Activated CD4-positive, alpha-beta T cell treated with anti-CD3 and anti-CD28 coated beads, Interleukin-2, amount 10 ng/mL, durations not matched to agents 7 days and 5 days (primary cell): ENCODE measurements around the gene SLC28A2. TPM values are rescaled to one million over a fixed set of nuclear protein-coding genes. Genes with fewer than 3 reads are reported as not detected.
"Not testable (repeated sequence)": the region's sequence is repeated elsewhere in the genome, so short reads cannot be mapped to it uniquely, and the experiment has no call there.

ENCODE experiments used
- CTCF ChIA-PET: fragments of 350-600 bp; sonication (Branson Sonifier 250); formaldehyde crosslinking; loops from one replicate; lab custom pipeline; 2021; ENCODE audit warnings: antibody characterized with exemption; lab: Charles Lee
- POLR2A ChIA-PET: fragments of 350-600 bp; sonication (Branson Sonifier 250); formaldehyde crosslinking; loops from one replicate; lab custom pipeline; 2021; ENCODE audit warnings: antibody characterized with exemption; lab: Charles Lee
- DNase-seq: peaks from one replicate; pipeline ENCODE4 v3.0.0-alpha.2; 2020
- H3K27ac Mint-ChIP-seq: one replicate; pipeline ENCODE4 v1.8.0; 2021; ENCODE audit warnings: mild to moderate bottlenecking, moderate library complexity, mixed read lengths
- H3K27me3 Mint-ChIP-seq: one replicate; pipeline ENCODE4 v1.8.0; 2021; ENCODE audit warnings: mixed read lengths
- H3K36me3 Mint-ChIP-seq: one replicate; pipeline ENCODE4 v1.8.0; 2021; ENCODE audit warnings: low read depth, mixed read lengths
- H3K4me1 Mint-ChIP-seq: one replicate; pipeline ENCODE4 v1.8.0; 2021; ENCODE audit warnings: mixed read lengths
- H3K4me3 Mint-ChIP-seq: one replicate; pipeline ENCODE4 v1.8.0; 2021; ENCODE audit warnings: mild to moderate bottlenecking, moderate library complexity, mixed read lengths
- H3K9me3 Mint-ChIP-seq: one replicate; pipeline ENCODE4 v1.8.0; 2021; ENCODE audit warnings: mixed read lengths
- total RNA-seq, 2 experiments: library from RNA; stranded (reverse); gene quantifications; one replicate each; pipeline ENCODE4 v1.2.3, GENCODE V29; 2021

Gene SLC28A2
- total RNA-seq, 2 experiments from 2014 or later, result not detected

GRCh38 chr15:45274636-45275380 is 22.8 kb downstream of the SLC28A2 start:
- no peaks in the 10 kb centered on the region for H3K27me3 Mint-ChIP-seq
- POLR2A ChIA-PET, result no interaction called here

GRCh38 chr15:45276831-45277230 is 24.8 kb downstream of the SLC28A2 start:
- no peaks in the 10 kb centered on the region for H3K27me3 Mint-ChIP-seq
- H3K27ac Mint-ChIP-seq, result no peak overlapping the region
- DNase-seq, result no peak
- no peaks in the 10 kb centered on the region for H3K9me3 Mint-ChIP-seq
- H3K4me3 Mint-ChIP-seq, result no peak overlapping the region
- ChIA-PET CTCF (no interaction called here), POLR2A (no interaction called here)
- H3K36me3 Mint-ChIP-seq, result no peaks in the 10 kb centered on the region
- peaks cover 22% of the 10 kb centered on the region for H3K4me1 Mint-ChIP-seq

More at GRCh38 chr15:45274636-45275380, 22.8 kb downstream of the SLC28A2 start:
- no peaks in the 10 kb centered on the region for H3K36me3 Mint-ChIP-seq
- H3K4me1 Mint-ChIP-seq, result peaks cover 17% of the 10 kb centered on the region
- H3K9me3 Mint-ChIP-seq, result no peaks in the 10 kb centered on the region
- no peak for DNase-seq
- H3K4me3 Mint-ChIP-seq, result no peak overlapping the region
- CTCF ChIA-PET, result interaction anchor here (0.9 kb wide), 1 partner anchor 157 kb away, joined by 3 read pairs; no protein-coding TSS in a partner anchor
- H3K27ac Mint-ChIP-seq, result no peak overlapping the region

- H3K27ac Mint-ChIP-seq, result peak overlapping the region; percentile 88
- H3K27me3 Mint-ChIP-seq, result no peaks in the 10 kb centered on the region
- peaks cover 22% of the 10 kb centered on the region for H3K4me1 Mint-ChIP-seq
- CTCF ChIA-PET, result interaction anchor here (1.1 kb wide), 1 partner anchor 9 kb away, joined by 3 read pairs; no protein-coding TSS in a partner anchor
- peak overlapping the region; percentile 86 for H3K4me3 Mint-ChIP-seq
- H3K36me3 Mint-ChIP-seq, result no peaks in the 10 kb centered on the region
- no peaks in the 10 kb centered on the region for H3K9me3 Mint-ChIP-seq
- POLR2A ChIA-PET, result no interaction called here
- peak; percentile 97 for DNase-seq
These were observed 27.1 kb downstream of the SLC28A2 start for GRCh38 chr15:45279024-45279698.

GRCh38 chr15:45285413-45285812 is 33.4 kb downstream of the SLC28A2 start:
- H3K27ac Mint-ChIP-seq, result no peak overlapping the region
- no peaks in the 10 kb centered on the region for H3K36me3 Mint-ChIP-seq
- H3K9me3 Mint-ChIP-seq, result no peaks in the 10 kb centered on the region
- H3K4me1 Mint-ChIP-seq, result no peaks in the 10 kb centered on the region
- no peaks in the 10 kb centered on the region for H3K27me3 Mint-ChIP-seq
- CTCF ChIA-PET, result no interaction called here
- H3K4me3 Mint-ChIP-seq, result no peak overlapping the region
- DNase-seq, result no peak
- POLR2A ChIA-PET, result no interaction called here

- no peaks in the 10 kb centered on the region for H3K4me1 Mint-ChIP-seq
- H3K27me3 Mint-ChIP-seq, result no peaks in the 10 kb centered on the region
- no peaks in the 10 kb centered on the region for H3K36me3 Mint-ChIP-seq
- no peak overlapping the region for H3K4me3 Mint-ChIP-seq
- H3K27ac Mint-ChIP-seq, result no peak overlapping the region
- ChIA-PET POLR2A (no interaction called here), CTCF (no interaction called here)
- H3K9me3 Mint-ChIP-seq, result no peaks in the 10 kb centered on the region
- no peak for DNase-seq
These were observed 35.4 kb downstream of the SLC28A2 start for GRCh38 chr15:45287390-45287956.

GRCh38 chr15:45288947-45289346 is 36.9 kb downstream of the SLC28A2 start:
- Mint-ChIP-seq H3K36me3 (no peaks in the 10 kb centered on the region), H3K9me3 (no peaks in the 10 kb centered on the region), H3K4me3 (no peak overlapping the region), H3K4me1 (no peaks in the 10 kb centered on the region), H3K27me3 (no peaks in the 10 kb centered on the region), H3K27ac (no peak overlapping the region)
- ChIA-PET CTCF (interaction anchor here (0.5 to 1.5 kb wide), 3 partner anchors 9 to 57 kb away, joined by 3 to 5 read pairs (median 5); no protein-coding TSS in a partner anchor), POLR2A (no interaction called here)
- no peak for DNase-seq

- ChIA-PET POLR2A (no interaction called here), CTCF (interaction anchor here (0.6 kb wide), 1 partner anchor 279 kb away, joined by 3 read pairs; no protein-coding TSS in a partner anchor)
- Mint-ChIP-seq H3K36me3 (no peaks in the 10 kb centered on the region), H3K27me3 (no peaks in the 10 kb centered on the region), H3K4me1 (no peaks in the 10 kb centered on the region), H3K27ac (no peak overlapping the region), H3K9me3 (peaks cover 4% of the 10 kb centered on the region), H3K4me3 (no peak overlapping the region)
- no peak for DNase-seq
These were observed 40.0 kb downstream of the SLC28A2 start for GRCh38 chr15:45291822-45292582.

GRCh38 chr15:45293326-45293725 is 41.3 kb downstream of the SLC28A2 start:
- H3K27me3 Mint-ChIP-seq, POLR2A ChIA-PET: not testable (repeated sequence)

GRCh38 chr15:45298964-45299378 is 46.9 kb downstream of the SLC28A2 start:
- H3K4me1 Mint-ChIP-seq, POLR2A ChIA-PET: not testable (repeated sequence)

More at GRCh38 chr15:45293326-45293725, 41.3 kb downstream of the SLC28A2 start:
- H3K9me3 Mint-ChIP-seq, result peaks cover 12% of the 10 kb centered on the region
- H3K4me1 Mint-ChIP-seq, DNase-seq, H3K4me3 Mint-ChIP-seq, H3K36me3 Mint-ChIP-seq, CTCF ChIA-PET, H3K27ac Mint-ChIP-seq: not testable (repeated sequence)

GRCh38 chr15:45304711-45305110 is 52.7 kb downstream of the SLC28A2 start:
- Mint-ChIP-seq H3K4me3 (no peak overlapping the region), H3K9me3 (no peaks in the 10 kb centered on the region), H3K36me3 (peaks cover 2% of the 10 kb centered on the region), H3K27me3 (peaks cover 32% of the 10 kb centered on the region), H3K4me1 (peaks cover 8% of the 10 kb centered on the region), H3K27ac (no peak overlapping the region)
- DNase-seq, result no peak
- ChIA-PET POLR2A (no interaction called here), CTCF (no interaction called here)

More at GRCh38 chr15:45298964-45299378, 46.9 kb downstream of the SLC28A2 start:
- H3K36me3 Mint-ChIP-seq, DNase-seq, H3K4me3 Mint-ChIP-seq, H3K27ac Mint-ChIP-seq, CTCF ChIA-PET, H3K27me3 Mint-ChIP-seq: not testable (repeated sequence)
- H3K9me3 Mint-ChIP-seq, result peaks cover 15% of the 10 kb centered on the region

- Mint-ChIP-seq H3K9me3 (no peaks in the 10 kb centered on the region), H3K27ac (no peak overlapping the region), H3K4me3 (no peak overlapping the region), H3K27me3 (peaks cover 32% of the 10 kb centered on the region), H3K36me3 (peaks cover 2% of the 10 kb centered on the region), H3K4me1 (peaks cover 8% of the 10 kb centered on the region)
- POLR2A ChIA-PET, result no interaction called here
- no peak for DNase-seq
- CTCF ChIA-PET, result no interaction called here
These were observed 54.1 kb downstream of the SLC28A2 start for GRCh38 chr15:45306105-45306504.

- ChIA-PET CTCF (no interaction called here), POLR2A (no interaction called here)
- Mint-ChIP-seq H3K4me3 (no peak overlapping the region), H3K27ac (no peak overlapping the region), H3K4me1 (peaks cover 8% of the 10 kb centered on the region), H3K36me3 (peaks cover 2% of the 10 kb centered on the region), H3K9me3 (no peaks in the 10 kb centered on the region), H3K27me3 (peaks cover 32% of the 10 kb centered on the region)
- DNase-seq, result no peak
These were observed 55.3 kb downstream of the SLC28A2 start for GRCh38 chr15:45307230-45307924.
